ENCODE results near the gene PIN4. TPM values are rescaled to one million over a fixed set of nuclear protein-coding genes. Genes with fewer than 3 reads are reported as not detected.

PIN4 gene
- total RNA-seq, 1 experiment from 2014 or later: 17.2 TPM

GRCh38 chrX:72139538-72139937 is 42.0 kb upstream of the PIN4 start:
- TF ChIP-seq CTCF (IDR thresholded peaks at IDR 0.05; ENCODE audit: unreplicated experiment): no peak
- BruUV-seq (replicated peaks): no TSS peak

GRCh38 chrX:72141372-72142004 is 40.1 kb upstream of the PIN4 start:
- Mint-ChIP-seq H3K4me1 (ENCODE audit: low read depth, unreplicated experiment) (no peaks in the 10 kb centered on the region), H3K27ac (ENCODE audit: unreplicated experiment) (no peak overlapping the region), H3K9me3 (ENCODE audit: low read depth, unreplicated experiment) (no peaks in the 10 kb centered on the region), H3K4me3 (ENCODE audit: low read depth, unreplicated experiment) (no peak overlapping the region), H3K27me3 (ENCODE audit: unreplicated experiment) (peaks cover 52% of the 10 kb centered on the region), H3K36me3 (ENCODE audit: insufficient read depth, unreplicated experiment) (no peaks in the 10 kb centered on the region)
- CTCF ChIA-PET: interaction anchor here (0.6 kb wide), 1 partner anchor 194 kb away, joined by 5 read pairs; no protein-coding TSS in a partner anchor
- TF ChIP-seq CTCF (IDR thresholded peaks at IDR 0.05; ENCODE audit: unreplicated experiment): no peak
- DNase-seq: no peak
- intact Hi-C loops (cut with micrococcal nuclease; ENCODE audit: unreplicated experiment): no loop called here
- no TSS peak for BruUV-seq (replicated peaks)

More at GRCh38 chrX:72139538-72139937, 42.0 kb upstream of the PIN4 start:
- Mint-ChIP-seq H3K4me1 (ENCODE audit: low read depth, unreplicated experiment) (no peaks in the 10 kb centered on the region), H3K27me3 (ENCODE audit: unreplicated experiment) (peaks cover 60% of the 10 kb centered on the region), H3K9me3 (ENCODE audit: low read depth, unreplicated experiment) (no peaks in the 10 kb centered on the region), H3K36me3 (ENCODE audit: insufficient read depth, unreplicated experiment) (no peaks in the 10 kb centered on the region), H3K27ac (ENCODE audit: unreplicated experiment) (no peak overlapping the region), H3K4me3 (ENCODE audit: low read depth, unreplicated experiment) (no peak overlapping the region)
- no peak for DNase-seq
- intact Hi-C loops (cut with micrococcal nuclease; ENCODE audit: unreplicated experiment): no loop called here
- CTCF ChIA-PET: no interaction called here

GRCh38 chrX:72142094-72142793 is 39.3 kb upstream of the PIN4 start:
- Mint-ChIP-seq H3K36me3 (ENCODE audit: insufficient read depth, unreplicated experiment) (no peaks in the 10 kb centered on the region), H3K27me3 (ENCODE audit: unreplicated experiment) (peaks cover 60% of the 10 kb centered on the region), H3K9me3 (ENCODE audit: low read depth, unreplicated experiment) (no peaks in the 10 kb centered on the region), H3K4me3 (ENCODE audit: low read depth, unreplicated experiment) (no peak overlapping the region), H3K4me1 (ENCODE audit: low read depth, unreplicated experiment) (no peaks in the 10 kb centered on the region), H3K27ac (ENCODE audit: unreplicated experiment) (no peak overlapping the region)
- no peak for TF ChIP-seq CTCF (IDR thresholded peaks at IDR 0.05; ENCODE audit: unreplicated experiment)
- no peak for DNase-seq
- no TSS peak for BruUV-seq (replicated peaks)
- intact Hi-C loops (cut with micrococcal nuclease; ENCODE audit: unreplicated experiment): no loop called here
- CTCF ChIA-PET: interaction anchor here (0.6 kb wide), 1 partner anchor 193 kb away, joined by 5 read pairs; no protein-coding TSS in a partner anchor

GRCh38 chrX:72142794-72143608 is 38.6 kb upstream of the PIN4 start:
- intact Hi-C loops (cut with micrococcal nuclease; ENCODE audit: unreplicated experiment): no loop called here
- H3K27me3 Mint-ChIP-seq (ENCODE audit: unreplicated experiment): peaks cover 67% of the 10 kb centered on the region
- H3K4me3 Mint-ChIP-seq (ENCODE audit: low read depth, unreplicated experiment): no peak overlapping the region
- BruUV-seq (replicated peaks): no TSS peak
- H3K4me1 Mint-ChIP-seq (ENCODE audit: low read depth, unreplicated experiment): no peaks in the 10 kb centered on the region
- TF ChIP-seq CTCF (IDR thresholded peaks at IDR 0.05; ENCODE audit: unreplicated experiment): no peak
- H3K27ac Mint-ChIP-seq (ENCODE audit: unreplicated experiment): no peak overlapping the region
- no peaks in the 10 kb centered on the region for H3K9me3 Mint-ChIP-seq (ENCODE audit: low read depth, unreplicated experiment)
- no peak for DNase-seq
- H3K36me3 Mint-ChIP-seq (ENCODE audit: insufficient read depth, unreplicated experiment): no peaks in the 10 kb centered on the region
- CTCF ChIA-PET: no interaction called here
